ENCODE results near the gene NPIPB2.

GRCh38 chr16:11967195-11967911 lies 25.5 kb upstream of the NPIPB2 start:
- TF ChIP-seq CTCF (IDR thresholded peaks at IDR 0.05): no peak
- no peak for TF ChIP-seq POLR2A (IDR thresholded peaks at IDR 0.05)

All from right lobe of liver (tissue), 4 donors.